K562 (cell line): ENCODE results near the gene METRN.

Experiments used
- ETV5 ChIP-seq: sonication (generic); formaldehyde crosslinking; IDR thresholded peaks from 2 replicates; pipeline ENCODE4 v1.4.0; 2020; ENCODE audit warnings: low read depth, mild to moderate bottlenecking, missing genetic modification reagents
- FOXM1 ChIP-seq, 2 experiments: fragments of 450-650 bp in 1 of 2; sonication (generic) in 1 of 2; formaldehyde crosslinking in 1 of 2; IDR thresholded peaks; 2 replicates each; pipeline versions ENCODE4 v1.6.1 to v1.9.0; 2017 to 2022; ENCODE audit warnings: low read depth in 2 of 2, mild to moderate bottlenecking in 2 of 2, missing genetic modification reagents in 1 of 2, moderate library complexity in 1 of 2
- NBN ChIP-seq: fragments of 450-650 bp; IDR thresholded peaks from 2 replicates; pipeline ENCODE4 v1.6.1; 2016; ENCODE audit warnings: low read depth, mild to moderate bottlenecking
- PTBP1 ChIP-seq: fragments of 200-400 bp; formaldehyde crosslinking; IDR thresholded peaks from 2 replicates; pipeline ENCODE4 v1.6.1; 2017; ENCODE audit warnings: low read depth, low read length
- RFX1 ChIP-seq: fragments of 450-650 bp; IDR thresholded peaks from 2 replicates; pipeline ENCODE4 v1.6.1; 2016; ENCODE audit warnings: mild to moderate bottlenecking, moderate library complexity
- SAP30 ChIP-seq: fragments of 200-600 bp; sonication (generic); IDR thresholded peaks from 2 replicates; pipeline ENCODE4 v1.6.1; 2012; ENCODE audit warnings: borderline replicate concordance, low read depth, mild to moderate bottlenecking, moderate library complexity, low read length, control low read depth, inconsistent platforms; ENCODE audit not compliant: insufficient read depth, poor library complexity, severe bottlenecking
- ZNF174 ChIP-seq: fragments of 250-450 bp; sonication (Bioruptor Pico); IDR thresholded peaks from 2 replicates; pipeline ENCODE4 v1.4.0; 2020; ENCODE audit warnings: mild to moderate bottlenecking
- TF ChIP-seq, protein P1 (sequence below), 3 experiments: IDR thresholded peaks in 2 of 3; conservative IDR thresholded peaks in 1 of 3; 2 replicates each; pipeline ENCODE4 v1.5.1; 2011 to 2012; ENCODE audit warnings: low read length in 3 of 3, mild to moderate bottlenecking in 3 of 3, control low read depth in 2 of 3, improper control_type of control experiment in 1 of 3, inconsistent platforms in 1 of 3, low read depth in 1 of 3, mixed read lengths in 1 of 3, moderate library complexity in 1 of 3; ENCODE audit not compliant: insufficient read depth in 2 of 3
- TF ChIP-seq, protein P2 (sequence below): sonication (generic); formaldehyde crosslinking; IDR thresholded peaks from 2 replicates; pipeline ENCODE4 v1.5.0; 2020; ENCODE audit warnings: missing genetic modification reagents
- TF ChIP-seq, protein P3 (sequence below): sonication (generic); formaldehyde crosslinking; IDR thresholded peaks from 2 replicates; pipeline ENCODE4 v1.8.0; 2022; ENCODE audit warnings: missing genetic modification reagents, mild to moderate bottlenecking, borderline replicate concordance
- TF ChIP-seq, protein P4 (sequence below): sonication (generic); formaldehyde crosslinking; IDR thresholded peaks from 2 replicates; pipeline ENCODE4 v1.8.0; 2022; ENCODE audit warnings: mild to moderate bottlenecking, missing genetic modification reagents

DNA sequence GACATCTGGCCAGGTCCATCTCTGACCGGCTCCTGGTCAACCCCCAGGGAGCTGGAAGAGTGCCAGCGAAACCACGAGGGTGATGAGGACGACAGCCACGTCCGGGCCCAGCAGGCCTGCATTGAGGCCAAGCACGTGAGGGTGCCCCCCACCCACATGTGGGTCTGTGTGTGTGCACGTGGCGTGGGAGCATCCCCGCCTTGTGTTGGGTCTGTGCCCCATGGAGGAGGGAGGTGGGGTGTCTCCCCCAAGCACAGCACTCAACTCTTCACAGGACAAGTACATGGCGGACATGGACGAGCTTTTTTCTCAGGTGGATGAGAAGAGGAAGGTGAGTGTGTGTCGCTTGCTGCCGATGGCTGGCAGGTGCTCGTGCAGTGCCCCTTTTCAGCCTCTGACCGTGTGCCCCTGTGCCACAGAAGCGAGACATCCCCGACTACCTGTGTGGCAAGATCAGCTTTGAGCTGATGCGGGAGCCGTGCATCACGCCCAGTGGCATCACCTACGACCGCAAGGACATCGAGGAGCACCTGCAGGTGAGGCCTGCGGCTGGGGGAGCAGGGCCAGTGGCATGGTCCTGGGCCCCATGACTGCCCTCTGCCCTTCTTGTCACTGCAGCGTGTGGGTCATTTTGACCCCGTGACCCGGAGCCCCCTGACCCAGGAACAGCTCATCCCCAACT lies 33.0 kb upstream of the METRN start:
- TF ChIP-seq, protein P1, sequence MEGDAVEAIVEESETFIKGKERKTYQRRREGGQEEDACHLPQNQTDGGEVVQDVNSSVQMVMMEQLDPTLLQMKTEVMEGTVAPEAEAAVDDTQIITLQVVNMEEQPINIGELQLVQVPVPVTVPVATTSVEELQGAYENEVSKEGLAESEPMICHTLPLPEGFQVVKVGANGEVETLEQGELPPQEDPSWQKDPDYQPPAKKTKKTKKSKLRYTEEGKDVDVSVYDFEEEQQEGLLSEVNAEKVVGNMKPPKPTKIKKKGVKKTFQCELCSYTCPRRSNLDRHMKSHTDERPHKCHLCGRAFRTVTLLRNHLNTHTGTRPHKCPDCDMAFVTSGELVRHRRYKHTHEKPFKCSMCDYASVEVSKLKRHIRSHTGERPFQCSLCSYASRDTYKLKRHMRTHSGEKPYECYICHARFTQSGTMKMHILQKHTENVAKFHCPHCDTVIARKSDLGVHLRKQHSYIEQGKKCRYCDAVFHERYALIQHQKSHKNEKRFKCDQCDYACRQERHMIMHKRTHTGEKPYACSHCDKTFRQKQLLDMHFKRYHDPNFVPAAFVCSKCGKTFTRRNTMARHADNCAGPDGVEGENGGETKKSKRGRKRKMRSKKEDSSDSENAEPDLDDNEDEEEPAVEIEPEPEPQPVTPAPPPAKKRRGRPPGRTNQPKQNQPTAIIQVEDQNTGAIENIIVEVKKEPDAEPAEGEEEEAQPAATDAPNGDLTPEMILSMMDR (IDR thresholded peaks at IDR 0.05 in 2 of 3, conservative IDR thresholded peaks at IDR 0.05 in 1 of 3; ENCODE audit: insufficient read depth in 2 of 3, low read depth in 1 of 3, low read length in 3 of 3): no peak
- no peak for TF ChIP-seq RFX1
- no peak for TF ChIP-seq FOXM1 (IDR thresholded peaks at IDR 0.05; ENCODE audit: low read depth)
- no peak for TF ChIP-seq FOXM1 (CRISPR knock-in tag; IDR thresholded peaks at IDR 0.05; ENCODE audit: low read depth)
- TF ChIP-seq PTBP1: no peak
- no peak for TF ChIP-seq ZNF174 (CRISPR knock-in tag)
- TF ChIP-seq, protein P2, sequence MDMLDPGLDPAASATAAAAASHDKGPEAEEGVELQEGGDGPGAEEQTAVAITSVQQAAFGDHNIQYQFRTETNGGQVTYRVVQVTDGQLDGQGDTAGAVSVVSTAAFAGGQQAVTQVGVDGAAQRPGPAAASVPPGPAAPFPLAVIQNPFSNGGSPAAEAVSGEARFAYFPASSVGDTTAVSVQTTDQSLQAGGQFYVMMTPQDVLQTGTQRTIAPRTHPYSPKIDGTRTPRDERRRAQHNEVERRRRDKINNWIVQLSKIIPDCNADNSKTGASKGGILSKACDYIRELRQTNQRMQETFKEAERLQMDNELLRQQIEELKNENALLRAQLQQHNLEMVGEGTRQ (CRISPR knock-in tag): peak; percentile 61
- TF ChIP-seq ETV5 (CRISPR knock-in tag): no peak
- TF ChIP-seq SAP30: no peak
- TF ChIP-seq, protein P3, sequence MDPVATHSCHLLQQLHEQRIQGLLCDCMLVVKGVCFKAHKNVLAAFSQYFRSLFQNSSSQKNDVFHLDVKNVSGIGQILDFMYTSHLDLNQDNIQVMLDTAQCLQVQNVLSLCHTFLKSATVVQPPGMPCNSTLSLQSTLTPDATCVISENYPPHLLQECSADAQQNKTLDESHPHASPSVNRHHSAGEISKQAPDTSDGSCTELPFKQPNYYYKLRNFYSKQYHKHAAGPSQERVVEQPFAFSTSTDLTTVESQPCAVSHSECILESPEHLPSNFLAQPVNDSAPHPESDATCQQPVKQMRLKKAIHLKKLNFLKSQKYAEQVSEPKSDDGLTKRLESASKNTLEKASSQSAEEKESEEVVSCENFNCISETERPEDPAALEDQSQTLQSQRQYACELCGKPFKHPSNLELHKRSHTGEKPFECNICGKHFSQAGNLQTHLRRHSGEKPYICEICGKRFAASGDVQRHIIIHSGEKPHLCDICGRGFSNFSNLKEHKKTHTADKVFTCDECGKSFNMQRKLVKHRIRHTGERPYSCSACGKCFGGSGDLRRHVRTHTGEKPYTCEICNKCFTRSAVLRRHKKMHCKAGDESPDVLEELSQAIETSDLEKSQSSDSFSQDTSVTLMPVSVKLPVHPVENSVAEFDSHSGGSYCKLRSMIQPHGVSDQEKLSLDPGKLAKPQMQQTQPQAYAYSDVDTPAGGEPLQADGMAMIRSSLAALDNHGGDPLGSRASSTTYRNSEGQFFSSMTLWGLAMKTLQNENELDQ (CRISPR knock-in tag): no peak
- TF ChIP-seq, protein P4, sequence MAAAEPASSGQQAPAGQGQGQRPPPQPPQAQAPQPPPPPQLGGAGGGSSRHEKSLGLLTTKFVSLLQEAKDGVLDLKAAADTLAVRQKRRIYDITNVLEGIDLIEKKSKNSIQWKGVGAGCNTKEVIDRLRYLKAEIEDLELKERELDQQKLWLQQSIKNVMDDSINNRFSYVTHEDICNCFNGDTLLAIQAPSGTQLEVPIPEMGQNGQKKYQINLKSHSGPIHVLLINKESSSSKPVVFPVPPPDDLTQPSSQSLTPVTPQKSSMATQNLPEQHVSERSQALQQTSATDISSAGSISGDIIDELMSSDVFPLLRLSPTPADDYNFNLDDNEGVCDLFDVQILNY (CRISPR knock-in tag): no peak; the same call in 1 of the 2 replicates
- TF ChIP-seq NBN: no peak
